ENCODE results near the gene ADRM1.

GRCh38 chr20:62326959-62327725 lies 24.3 kb downstream of the ADRM1 start:
- no peak for TF ChIP-seq CTCF (conservative IDR thresholded peaks at IDR 0.05)
- no peak for TF ChIP-seq EZH2 (IDR thresholded peaks at IDR 0.05; ENCODE audit: low read depth)

Data from PC-9 (cell line).